ENCODE data around the gene TRIM14. TPM values are rescaled to one million over a fixed set of nuclear protein-coding genes. Genes with fewer than 3 reads are reported as not detected.

TRIM14 gene, protein sequence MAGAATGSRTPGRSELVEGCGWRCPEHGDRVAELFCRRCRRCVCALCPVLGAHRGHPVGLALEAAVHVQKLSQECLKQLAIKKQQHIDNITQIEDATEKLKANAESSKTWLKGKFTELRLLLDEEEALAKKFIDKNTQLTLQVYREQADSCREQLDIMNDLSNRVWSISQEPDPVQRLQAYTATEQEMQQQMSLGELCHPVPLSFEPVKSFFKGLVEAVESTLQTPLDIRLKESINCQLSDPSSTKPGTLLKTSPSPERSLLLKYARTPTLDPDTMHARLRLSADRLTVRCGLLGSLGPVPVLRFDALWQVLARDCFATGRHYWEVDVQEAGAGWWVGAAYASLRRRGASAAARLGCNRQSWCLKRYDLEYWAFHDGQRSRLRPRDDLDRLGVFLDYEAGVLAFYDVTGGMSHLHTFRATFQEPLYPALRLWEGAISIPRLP
- total RNA-seq = 12.0 and 15.5 TPM in 2 replicates

DNA sequence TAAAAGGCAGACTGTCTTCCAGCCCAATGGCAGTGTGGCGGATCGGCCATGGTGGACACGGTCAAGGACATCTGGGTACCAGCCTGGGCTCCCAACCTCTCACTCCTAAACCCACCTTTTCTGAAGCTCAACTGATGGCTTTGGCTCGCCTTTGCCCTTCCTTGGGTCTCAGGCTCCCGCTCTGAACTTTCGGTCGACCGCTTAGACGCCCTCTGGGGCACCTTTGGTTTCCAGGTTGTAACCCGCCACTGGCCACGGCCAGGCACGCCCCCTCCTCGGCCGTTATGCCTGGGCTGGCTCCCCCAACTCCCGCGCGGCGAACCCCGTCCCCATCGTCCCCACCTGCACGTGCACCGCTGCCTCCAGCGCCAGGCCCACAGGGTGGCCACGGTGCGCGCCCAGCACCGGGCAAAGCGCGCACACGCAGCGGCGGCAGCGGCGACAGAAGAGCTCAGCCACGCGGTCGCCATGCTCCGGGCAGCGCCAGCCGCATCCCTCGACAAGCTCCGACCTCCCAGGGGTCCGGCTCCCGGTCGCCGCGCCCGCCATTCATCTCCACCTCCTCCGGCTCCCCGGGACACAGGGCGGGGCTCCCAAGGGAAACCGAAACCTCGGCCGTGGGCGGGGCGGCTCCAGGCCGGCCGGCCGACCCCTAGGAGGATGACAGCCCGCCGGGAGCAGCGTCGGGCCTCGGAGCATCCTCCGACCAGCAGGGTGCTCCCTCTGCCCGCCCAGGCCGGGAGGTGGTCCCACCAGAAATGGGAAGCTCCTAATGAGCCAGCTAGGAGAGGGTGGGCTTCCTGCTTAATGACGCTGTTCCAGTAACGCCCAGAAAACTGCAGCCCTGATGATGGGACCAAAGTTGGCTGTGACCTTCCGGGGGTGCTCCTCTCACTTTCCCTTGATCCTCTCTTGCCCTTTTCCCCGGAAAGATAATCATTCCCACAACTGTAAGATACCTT is at the start of gene TRIM14:
Gene TRIM14, minus strand, starts transcription at position 583 of the 962 bp plus-strand sequence. Its CDS starts 34 bp downstream, at position 549.

DNA sequence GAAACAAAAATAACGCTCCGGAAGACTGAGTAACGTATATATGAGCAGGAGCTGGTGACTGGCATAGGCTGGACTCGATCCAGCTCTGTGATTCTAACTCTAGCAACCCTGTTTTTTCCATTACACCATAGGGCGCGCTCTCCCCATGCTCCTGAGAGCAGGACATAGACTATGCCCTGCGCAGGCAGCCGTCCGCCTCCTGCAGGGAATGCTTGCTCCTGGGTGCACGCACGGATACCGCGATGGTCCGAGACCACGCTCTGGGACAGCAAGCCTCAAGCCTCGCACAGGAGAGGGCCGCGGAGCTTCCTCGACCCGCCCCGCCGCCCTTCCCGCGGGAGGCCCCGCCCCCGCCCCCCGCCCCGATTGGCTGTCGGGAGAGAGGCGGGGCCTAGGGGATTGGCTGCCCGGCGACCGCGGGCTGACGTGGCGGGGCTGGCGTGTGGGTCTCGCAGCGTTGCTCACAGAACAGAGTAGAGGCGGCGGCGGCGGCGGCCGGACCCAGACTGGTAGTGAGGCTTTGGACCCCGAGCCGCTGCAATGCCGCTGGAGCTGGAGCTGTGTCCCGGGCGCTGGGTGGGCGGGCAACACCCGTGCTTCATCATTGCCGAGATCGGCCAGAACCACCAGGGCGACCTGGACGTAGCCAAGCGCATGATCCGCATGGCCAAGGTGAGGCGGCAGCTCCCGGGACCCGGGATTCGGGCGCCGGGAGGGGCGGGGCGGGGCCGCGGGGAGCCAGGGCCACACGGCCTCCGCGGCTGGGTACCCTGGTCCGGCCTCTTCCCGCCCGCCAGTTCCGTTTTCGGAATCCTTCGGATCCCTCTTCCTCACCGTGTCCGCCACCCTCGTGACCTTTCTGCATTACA is 62.5 kb downstream of the TRIM14 start, which contains the start of gene NANS:
Gene NANS, plus strand, starts transcription at position 464 of the 869 bp plus-strand sequence. Its CDS starts 77 bp downstream, at position 541.

Other genes with a start within 250 kb of the TRIM14 start
- gene TRMO, start 196.7 kb downstream of the TRIM14 start, total RNA-seq = 5.6 and 9.9 TPM in 2 replicates
- gene HEMGN, start 181.1 kb downstream of the TRIM14 start, total RNA-seq = not detected in 2 replicates
- gene ANP32B, start 135.9 kb downstream of the TRIM14 start, total RNA-seq = 26.6 and 32.1 TPM in 2 replicates
- gene NANS, start 62.5 kb downstream of the TRIM14 start, total RNA-seq = 101 and 126 TPM in 2 replicates
- 21.3 and 22.3 TPM in 2 replicates for gene CORO2A, start 73.4 kb upstream of the TRIM14 start, total RNA-seq
- 51.4 and 61.2 TPM in 2 replicates for gene TBC1D2, start 136.4 kb upstream of the TRIM14 start, total RNA-seq